ENCODE results near the gene PDE4D.
"Not testable (repeated sequence)": the region's sequence is repeated elsewhere in the genome, so short reads cannot be mapped to it uniquely, and the experiment has no call there.

Gene PDE4D

GRCh38 chr5:59703789-59704188 lies 189.7 kb downstream of the PDE4D start:
- DNase-seq (ENCODE audit: low spot score) = no peak

DNA sequence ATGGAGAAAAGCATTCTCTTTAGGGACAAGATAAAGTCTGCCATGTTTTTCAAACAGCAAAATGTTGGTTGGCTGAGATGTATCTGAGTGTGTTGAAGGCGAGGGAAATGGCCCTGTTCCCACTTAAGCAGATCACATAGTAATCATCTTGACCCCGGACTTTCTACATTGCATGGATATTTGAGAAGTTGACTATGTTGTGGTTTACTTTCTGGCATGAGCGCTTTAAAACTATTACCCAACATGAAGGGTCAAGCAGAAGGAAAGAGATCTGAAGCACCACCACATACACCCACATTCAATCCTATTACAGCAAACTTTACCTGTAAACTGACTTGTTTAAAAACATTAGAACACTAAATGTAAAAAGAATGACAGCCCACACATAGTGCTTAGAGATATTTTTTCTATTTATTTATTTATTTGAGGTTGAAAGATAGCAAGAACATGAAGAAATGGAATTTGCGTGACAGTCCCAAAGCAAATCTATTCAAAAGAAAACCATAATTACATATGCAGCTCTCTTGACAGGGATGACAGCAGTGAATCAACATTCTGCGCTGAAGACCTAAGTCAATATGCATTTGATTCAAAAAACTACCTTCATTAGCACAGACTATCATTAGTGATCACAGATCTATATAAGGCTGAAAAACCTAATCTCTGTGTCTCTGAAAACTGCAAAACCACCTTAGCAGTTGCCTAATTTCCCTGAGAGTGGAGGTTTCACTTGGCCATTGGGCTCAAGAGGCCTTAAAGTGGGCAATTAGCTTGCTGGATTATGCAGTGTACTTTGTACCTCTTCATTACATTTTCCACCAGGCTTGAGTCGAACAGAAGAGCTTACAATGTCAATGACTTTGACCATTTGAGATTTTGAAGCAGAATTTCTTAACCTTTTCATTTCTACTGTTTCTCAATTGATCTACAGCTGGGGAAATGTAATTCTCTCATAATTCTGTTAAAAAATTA lies 195.0 kb downstream of the PDE4D start:
- DNase-seq (ENCODE audit: low spot score) = no peak

GRCh38 chr5:59694411-59694810 lies 199.1 kb downstream of the PDE4D start:
- DNase-seq (ENCODE audit: low spot score) = no peak

GRCh38 chr5:59693492-59694309 lies 199.8 kb downstream of the PDE4D start:
- no peak for DNase-seq (ENCODE audit: low spot score)

- no peak for DNase-seq (ENCODE audit: low spot score)
Observed at GRCh38 chr5:59685793-59686192, 207.7 kb downstream of the PDE4D start.

- DNase-seq (ENCODE audit: low spot score) = no peak
Observed at GRCh38 chr5:59685191-59685530, 208.4 kb downstream of the PDE4D start.

- DNase-seq (ENCODE audit: low spot score) = no peak
Observed at GRCh38 chr5:59684388-59685190, 208.9 kb downstream of the PDE4D start.

GRCh38 chr5:59683311-59683710 lies 210.2 kb downstream of the PDE4D start:
- no peak for DNase-seq (ENCODE audit: low spot score)

GRCh38 chr5:59682542-59682941 lies 211.0 kb downstream of the PDE4D start:
- DNase-seq (ENCODE audit: low spot score) = no peak

DNA sequence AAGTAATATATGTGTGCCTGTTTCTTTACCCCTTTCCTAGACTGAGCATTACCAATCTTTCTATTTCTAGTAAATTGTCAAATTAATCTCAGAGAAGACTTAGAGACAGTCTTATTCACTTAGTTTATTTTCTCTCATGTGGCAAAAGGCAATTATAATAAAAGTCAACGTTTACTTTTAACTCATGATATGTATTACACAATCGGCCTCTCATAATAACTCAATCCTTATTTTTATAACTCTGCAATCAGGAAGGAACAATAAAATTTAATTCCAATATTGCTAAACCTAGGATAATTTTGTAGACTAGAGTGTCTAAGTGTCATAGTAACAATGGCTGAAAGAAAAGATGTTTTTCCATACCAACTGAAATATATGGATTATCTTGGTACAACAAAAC lies 214.6 kb downstream of the PDE4D start:
- no peak for DNase-seq (ENCODE audit: low spot score)

DNA sequence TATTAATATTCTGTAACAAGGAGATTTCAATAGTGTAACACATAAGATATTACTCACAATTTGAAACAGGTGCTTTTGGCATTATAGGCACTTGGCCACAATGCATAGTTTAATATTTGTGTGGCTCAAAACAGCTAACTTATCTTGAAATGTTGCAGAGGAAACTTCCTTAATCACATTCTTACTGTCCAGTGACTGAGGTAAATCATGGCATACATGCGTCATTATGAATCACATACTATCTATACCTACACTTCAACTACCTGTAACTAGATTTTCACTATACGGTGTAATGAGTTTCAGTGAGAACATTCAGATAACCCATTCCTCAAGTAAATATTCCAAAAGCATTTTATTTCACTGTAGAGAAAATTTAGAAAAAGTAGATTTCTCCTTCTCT lies 218.8 kb downstream of the PDE4D start:
- no peak for DNase-seq (ENCODE audit: low spot score)

GRCh38 chr5:59673438-59674058 lies 220.0 kb downstream of the PDE4D start:
- peak; percentile 59 for DNase-seq (ENCODE audit: low spot score)

DNA sequence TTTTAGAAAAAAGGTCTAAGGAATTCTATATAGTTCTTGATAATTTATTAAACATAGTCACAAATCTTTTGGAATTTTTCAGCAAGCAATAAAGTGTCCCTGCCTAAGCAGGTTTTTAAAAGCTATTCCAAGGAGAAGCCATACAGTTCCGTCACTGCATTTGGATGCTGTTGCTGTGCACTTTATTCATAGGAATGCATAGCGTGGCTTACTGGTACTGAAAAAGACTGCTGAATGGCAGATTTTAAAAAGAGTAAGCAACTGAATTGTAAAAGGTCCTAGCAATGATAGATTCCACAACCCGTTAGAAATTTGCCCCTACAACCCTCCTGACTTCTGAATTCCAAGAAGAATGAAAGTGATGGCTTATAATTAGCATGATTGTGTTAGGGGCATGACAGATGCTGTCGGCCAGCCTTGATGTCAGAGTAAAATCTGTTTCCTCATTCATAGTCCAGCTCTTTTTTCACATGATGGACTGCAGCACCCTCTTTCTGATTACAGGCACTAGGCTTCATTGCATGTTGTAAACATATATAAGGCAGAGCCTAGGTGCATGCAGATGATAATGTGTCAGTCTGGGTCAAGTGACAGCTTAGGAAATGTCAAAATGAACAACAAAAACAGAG lies 227.0 kb downstream of the PDE4D start:
- DNase-seq (ENCODE audit: low spot score) = no peak

GRCh38 chr5:59665832-59666203 lies 227.7 kb downstream of the PDE4D start:
- not testable (repeated sequence) for DNase-seq (ENCODE audit: low spot score)

- DNase-seq (ENCODE audit: low spot score) = no peak
Observed at GRCh38 chr5:59665086-59665831, 228.3 kb downstream of the PDE4D start.

GRCh38 chr5:59661954-59662615 lies 231.4 kb downstream of the PDE4D start:
- DNase-seq (ENCODE audit: low spot score) = peak; percentile 79

DNA sequence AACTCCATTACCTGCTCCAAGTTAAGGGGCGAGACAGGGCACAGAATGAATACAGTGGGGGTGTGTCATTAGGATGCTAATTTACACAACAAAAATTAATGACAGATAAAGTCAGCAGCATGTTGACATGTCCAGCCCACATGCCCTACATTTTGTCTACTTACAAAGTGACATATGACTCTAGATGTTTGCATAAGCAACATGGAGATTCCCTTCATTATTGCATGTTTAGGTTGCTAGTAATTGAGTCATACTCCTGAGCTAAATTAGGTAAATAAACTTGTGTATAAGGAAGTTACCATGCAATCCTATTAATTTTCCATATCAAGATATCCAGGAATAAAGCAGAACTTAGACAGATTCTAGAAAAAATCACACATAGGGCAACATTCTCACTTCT lies 232.2 kb downstream of the PDE4D start:
- DNase-seq (ENCODE audit: low spot score) = no peak

DNA sequence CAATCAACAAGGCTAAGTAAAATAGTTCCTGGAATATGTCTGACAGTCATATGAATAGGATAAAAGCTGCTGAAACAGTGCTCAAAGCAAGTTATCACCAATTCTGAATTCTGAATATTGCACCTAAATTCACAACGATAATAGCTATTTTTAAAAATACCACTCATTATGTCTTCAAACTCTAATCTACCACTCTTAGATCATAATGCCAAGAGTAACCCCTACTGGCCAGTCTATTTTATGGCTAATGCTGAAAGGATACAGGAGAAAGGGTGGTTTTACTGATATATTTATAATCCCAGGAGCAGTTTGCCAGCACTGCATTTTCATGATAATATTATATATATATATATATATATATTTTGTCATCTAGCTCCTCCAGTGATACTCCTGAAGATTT lies 232.8 kb downstream of the PDE4D start:
- DNase-seq (ENCODE audit: low spot score) = peak; percentile 57

GRCh38 chr5:59656351-59657254 lies 236.9 kb downstream of the PDE4D start:
- DNase-seq (ENCODE audit: low spot score) = no peak

Data from kidney capillary endothelial cell (primary cell).